Fibroblast of villous mesenchyme (primary cell): Measurements from ENCODE around the gene VWA2. TPM values are rescaled to one million over a fixed set of nuclear protein-coding genes. Genes with fewer than 3 reads are reported as not detected.

Experiments
- DNase-seq: peaks from one replicate; pipeline ENCODE4 v3.0.0-alpha.2; 2010; ENCODE audit warnings: low read depth
- H3K4me3 ChIP-seq: 2 replicates; pipeline ENCODE4 v1.5.1; 2011; ENCODE audit warnings: low read depth, mild to moderate bottlenecking, low read length
- CTCF ChIP-seq: IDR thresholded peaks from 2 replicates; pipeline ENCODE4 v1.5.1; 2012; ENCODE audit warnings: low read depth, mild to moderate bottlenecking, low read length; ENCODE audit not compliant: insufficient read depth
- total RNA-seq: library from RNA; depleted of rRNA; stranded (reverse); fragments of >200 nt; gene quantifications from 2 replicates; pipeline ENCODE4 v1.2.3, GENCODE V29; 2012

The VWA2 gene
- total RNA-seq, 1 donor = under 0.01 TPM

DNA sequence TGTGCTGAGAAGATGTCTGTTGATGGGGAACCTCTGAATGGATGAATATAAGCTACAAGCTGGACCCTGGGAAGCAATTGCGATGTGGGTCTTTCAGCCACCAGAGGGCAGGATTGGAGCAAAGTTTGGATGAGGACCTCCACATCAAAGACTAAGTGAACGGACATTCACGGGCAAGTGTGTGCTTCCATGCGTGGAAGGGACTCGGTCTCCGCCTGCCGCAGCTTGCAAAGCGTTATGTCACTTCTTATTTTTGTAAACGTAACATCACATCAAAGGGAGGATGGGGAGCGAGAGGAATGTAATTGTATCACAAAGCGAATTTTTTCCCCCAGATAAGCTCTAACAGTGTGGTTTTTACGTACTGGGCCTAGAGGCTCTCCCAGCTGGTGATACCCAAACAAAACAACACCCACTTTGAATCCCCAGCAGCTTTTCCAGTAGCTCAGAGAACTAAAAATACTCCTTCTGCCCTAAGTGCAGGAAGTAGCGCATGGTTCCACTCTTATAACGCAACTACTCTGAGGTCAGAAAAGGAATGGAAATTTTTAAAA is 65.0 kb downstream of the VWA2 start:
- peak overlapping the region; percentile 12 for H3K4me3 ChIP-seq
- peak; percentile 96 for DNase-seq
- peak; percentile 83 for TF ChIP-seq CTCF

- peak overlapping the region; percentile 17 for H3K4me3 ChIP-seq
- no peak for DNase-seq
- TF ChIP-seq CTCF = peak; percentile 60
Observed at GRCh38 chr10:114304571-114305421, 65.7 kb downstream of the VWA2 start.

DNA sequence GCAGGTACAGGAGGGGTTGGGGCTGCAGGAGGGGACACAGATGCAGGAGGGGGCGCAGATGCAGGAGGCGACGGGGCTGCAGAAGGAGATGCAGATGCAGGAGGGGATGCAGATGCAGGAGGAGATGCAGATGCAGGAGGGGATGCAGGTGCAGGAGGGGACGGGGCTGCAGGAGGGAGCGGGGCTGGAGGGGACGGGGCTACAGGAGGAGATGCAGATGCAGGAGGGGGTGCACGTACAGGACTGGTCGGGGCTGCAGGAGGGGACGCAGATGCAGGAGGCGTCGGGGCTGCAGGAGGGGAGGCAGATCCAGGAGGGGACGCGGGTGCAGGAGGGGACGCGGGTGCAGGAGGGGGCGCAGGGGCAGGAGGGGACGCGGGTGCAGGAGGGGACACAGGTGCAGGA is 66.5 kb downstream of the VWA2 start:
- no peak overlapping the region for H3K4me3 ChIP-seq
- no peak for DNase-seq
- no peak for TF ChIP-seq CTCF

DNA sequence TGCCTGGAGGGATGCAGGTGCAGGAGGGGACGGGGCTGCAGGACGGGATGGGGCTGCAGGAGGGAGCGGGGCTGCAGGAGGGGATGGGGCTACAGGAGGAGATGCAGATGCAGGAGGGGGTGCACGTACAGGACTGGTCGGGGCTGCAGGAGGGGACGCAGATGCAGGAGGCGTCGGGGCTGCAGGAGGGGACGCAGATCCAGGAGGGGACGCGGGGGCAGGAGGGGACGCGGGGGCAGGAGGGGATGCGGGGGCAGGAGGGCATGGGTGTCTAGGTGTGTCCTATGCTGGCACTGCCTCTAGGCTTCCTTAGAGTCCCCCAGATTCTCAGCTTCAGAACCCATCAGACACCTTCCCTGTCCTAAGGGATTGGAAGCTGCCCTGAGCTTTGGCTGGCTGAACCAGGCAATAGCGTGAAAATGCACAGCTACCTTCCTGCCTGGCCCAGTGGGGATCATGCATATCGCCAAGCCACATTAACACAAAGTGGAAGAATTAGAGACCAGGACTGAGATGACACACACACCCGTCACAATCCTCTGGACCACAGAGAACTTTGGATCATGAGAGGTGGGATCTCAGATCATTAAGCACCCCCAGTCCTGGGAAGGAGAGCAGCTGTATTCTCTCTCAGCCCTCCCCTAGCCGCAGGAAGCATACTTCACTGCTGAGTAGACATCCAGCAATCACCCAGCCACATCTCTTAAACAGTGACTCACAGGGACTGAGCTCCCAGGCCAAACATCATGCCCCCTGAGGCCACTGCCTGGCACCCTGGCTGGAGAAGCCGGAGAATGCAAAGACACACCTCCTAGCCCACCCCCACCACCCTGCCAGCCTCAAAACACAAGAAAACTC is 67.3 kb downstream of the VWA2 start:
- peak; percentile 96 for DNase-seq
- H3K4me3 ChIP-seq = no peak overlapping the region
- TF ChIP-seq CTCF = no peak

- no peak overlapping the region for H3K4me3 ChIP-seq
- TF ChIP-seq CTCF = no peak
- no peak for DNase-seq
Observed at GRCh38 chr10:114307731-114308130, 68.7 kb downstream of the VWA2 start.

- H3K4me3 ChIP-seq = no peak overlapping the region
- DNase-seq = no peak
- no peak for TF ChIP-seq CTCF
Observed at GRCh38 chr10:114308531-114309363, 69.7 kb downstream of the VWA2 start.
